Smooth muscle cell (in vitro differentiated cells): ENCODE data around the gene CRTC1. TPM values are rescaled to one million over a fixed set of nuclear protein-coding genes. Genes with fewer than 3 reads are reported as not detected.

Source experiments
- DNase-seq: peaks from one replicate; lab custom pipeline; 2025; ENCODE audit not compliant: unreplicated experiment; lab: John Stamatoyannopoulos, UW
- H2AFZ ChIP-seq: fragments of 200-600 bp; sonication (generic); 2 replicates; pipeline ENCODE4 v1.6.0; 2016; ENCODE audit warnings: antibody characterized with exemption, low read depth, mild to moderate bottlenecking
- H3F3A ChIP-seq: fragments of 200-600 bp; sonication (generic); 2 replicates; pipeline ENCODE4 v1.6.0; 2017; ENCODE audit warnings: antibody characterized with exemption, low read depth
- H3K27ac ChIP-seq: fragments of 200-600 bp; sonication (generic); 2 replicates; pipeline ENCODE4 v1.5.1; 2016; ENCODE audit warnings: low read depth, mild to moderate bottlenecking
- H3K27me3 ChIP-seq: fragments of 200-600 bp; sonication (generic); 2 replicates; pipeline ENCODE4 v1.6.1; 2016; ENCODE audit warnings: low read depth, mild to moderate bottlenecking
- H3K36me3 ChIP-seq: fragments of 200-600 bp; sonication (generic); 2 replicates; pipeline ENCODE4 v1.5.1; 2016; ENCODE audit warnings: low read depth
- H3K4me1 ChIP-seq: fragments of 200-600 bp; sonication (generic); 2 replicates; pipeline ENCODE4 v1.5.1; 2016; ENCODE audit warnings: low read depth
- H3K4me2 ChIP-seq: fragments of 200-600 bp; sonication (generic); 2 replicates; pipeline ENCODE4 v1.6.0; 2016; ENCODE audit warnings: mild to moderate bottlenecking
- H3K4me3 ChIP-seq: fragments of 200-600 bp; sonication (generic); 2 replicates; pipeline ENCODE4 v1.5.1; 2016; ENCODE audit warnings: mild to moderate bottlenecking
- H3K79me2 ChIP-seq: fragments of 200-600 bp; sonication (generic); 2 replicates; pipeline ENCODE4 v1.6.0; 2016; ENCODE audit warnings: low read depth, mild to moderate bottlenecking
- H3K9ac ChIP-seq: fragments of 200-600 bp; sonication (generic); 2 replicates; pipeline ENCODE4 v1.6.0; 2016; ENCODE audit warnings: low read depth
- H3K9me3 ChIP-seq: fragments of 200-600 bp; sonication (generic); replicated peaks from 2 replicates; pipeline ENCODE4 v1.5.1; 2016; ENCODE audit warnings: low read depth
- H4K20me1 ChIP-seq: fragments of 200-600 bp; sonication (generic); 2 replicates; pipeline ENCODE4 v1.6.0; 2016; ENCODE audit warnings: low read depth
- WGBS: methylation state at CpG from one replicate; pipeline ENCODE4 v1.1.7; 2016; ENCODE audit warnings: low lambda C conversion rate; 5-methylcytosine and 5-hydroxymethylcytosine counted together
- polyA plus RNA-seq: library from polyadenylated mRNA; unstranded; fragments of >200 nt; fragmentation: Nextera tagmentation; extraction: Ambion mirVana; gene quantifications from 2 replicates; pipeline ENCODE4 v1.2.1, GENCODE V29; 2016
- total RNA-seq: library from RNA; depleted of rRNA; stranded (reverse); fragments of >200 nt; gene quantifications from 2 replicates; pipeline ENCODE4 v1.2.3, GENCODE V29; 2014
- TF ChIP-seq, protein P1 (sequence below): fragments of 200-600 bp; sonication (generic); IDR thresholded peaks from 2 replicates; pipeline ENCODE4 v1.5.1; 2017; ENCODE audit warnings: borderline replicate concordance, mild to moderate bottlenecking, antibody characterized with exemption; ENCODE audit not compliant: insufficient read depth, poor library complexity, severe bottlenecking

Gene CRTC1
- total and polyA plus RNA-seq, 2 experiments from 2014 or later = 1.6 to 3.1 TPM

- no peak overlapping the region for H3K9ac ChIP-seq
- H3K4me3 ChIP-seq = no peak overlapping the region
- H3K27me3 ChIP-seq = no peaks in the 10 kb centered on the region
- no peaks in the 10 kb centered on the region for H3F3A ChIP-seq
- peaks cover 3% of the 10 kb centered on the region for H4K20me1 ChIP-seq
- H3K4me1 ChIP-seq = peaks cover 5% of the 10 kb centered on the region
- TF ChIP-seq, protein P1, sequence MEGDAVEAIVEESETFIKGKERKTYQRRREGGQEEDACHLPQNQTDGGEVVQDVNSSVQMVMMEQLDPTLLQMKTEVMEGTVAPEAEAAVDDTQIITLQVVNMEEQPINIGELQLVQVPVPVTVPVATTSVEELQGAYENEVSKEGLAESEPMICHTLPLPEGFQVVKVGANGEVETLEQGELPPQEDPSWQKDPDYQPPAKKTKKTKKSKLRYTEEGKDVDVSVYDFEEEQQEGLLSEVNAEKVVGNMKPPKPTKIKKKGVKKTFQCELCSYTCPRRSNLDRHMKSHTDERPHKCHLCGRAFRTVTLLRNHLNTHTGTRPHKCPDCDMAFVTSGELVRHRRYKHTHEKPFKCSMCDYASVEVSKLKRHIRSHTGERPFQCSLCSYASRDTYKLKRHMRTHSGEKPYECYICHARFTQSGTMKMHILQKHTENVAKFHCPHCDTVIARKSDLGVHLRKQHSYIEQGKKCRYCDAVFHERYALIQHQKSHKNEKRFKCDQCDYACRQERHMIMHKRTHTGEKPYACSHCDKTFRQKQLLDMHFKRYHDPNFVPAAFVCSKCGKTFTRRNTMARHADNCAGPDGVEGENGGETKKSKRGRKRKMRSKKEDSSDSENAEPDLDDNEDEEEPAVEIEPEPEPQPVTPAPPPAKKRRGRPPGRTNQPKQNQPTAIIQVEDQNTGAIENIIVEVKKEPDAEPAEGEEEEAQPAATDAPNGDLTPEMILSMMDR = no peak
- H2AFZ ChIP-seq = no peak overlapping the region
- no peaks in the 10 kb centered on the region for H3K9me3 ChIP-seq
- no peaks in the 10 kb centered on the region for H3K79me2 ChIP-seq
- H3K4me2 ChIP-seq = no peak overlapping the region
- no peak for DNase-seq
- WGBS = 91% methylated on average over 19 of the region's 19 CpGs
- no peaks in the 10 kb centered on the region for H3K36me3 ChIP-seq
- H3K27ac ChIP-seq = no peak overlapping the region
Observed at GRCh38 chr19:18750295-18750970, 67.0 kb downstream of the CRTC1 start.

GRCh38 chr19:18751571-18751970 lies 68.1 kb downstream of the CRTC1 start:
- H3K9me3 ChIP-seq = no peaks in the 10 kb centered on the region
- no peaks in the 10 kb centered on the region for H3K36me3 ChIP-seq
- H3K27ac ChIP-seq = no peak overlapping the region
- no peak for DNase-seq
- H3K79me2 ChIP-seq = no peaks in the 10 kb centered on the region
- no peaks in the 10 kb centered on the region for H3K27me3 ChIP-seq
- no peak overlapping the region for H2AFZ ChIP-seq
- H3F3A ChIP-seq = no peaks in the 10 kb centered on the region
- no peak overlapping the region for H3K4me2 ChIP-seq
- no peak overlapping the region for H3K9ac ChIP-seq
- TF ChIP-seq, protein P1 = no peak
- H3K4me1 ChIP-seq = peaks cover 5% of the 10 kb centered on the region
- no peaks in the 10 kb centered on the region for H4K20me1 ChIP-seq
- no peak overlapping the region for H3K4me3 ChIP-seq
- 93% methylated on average over 10 of the region's 10 CpGs for WGBS

GRCh38 chr19:18754501-18754900 lies 71.0 kb downstream of the CRTC1 start:
- H3K27ac ChIP-seq = no peak overlapping the region
- H3K9me3 ChIP-seq = no peaks in the 10 kb centered on the region
- 86% methylated on average over 4 of the region's 4 CpGs for WGBS
- H3K27me3 ChIP-seq = no peaks in the 10 kb centered on the region
- H2AFZ ChIP-seq = no peak overlapping the region
- H3F3A ChIP-seq = no peaks in the 10 kb centered on the region
- TF ChIP-seq, protein P1 = no peak
- no peak overlapping the region for H3K9ac ChIP-seq
- H4K20me1 ChIP-seq = no peaks in the 10 kb centered on the region
- H3K4me3 ChIP-seq = no peak overlapping the region
- H3K4me2 ChIP-seq = no peak overlapping the region
- DNase-seq = no peak
- H3K4me1 ChIP-seq = peaks cover 1% of the 10 kb centered on the region
- no peaks in the 10 kb centered on the region for H3K36me3 ChIP-seq
- no peaks in the 10 kb centered on the region for H3K79me2 ChIP-seq

DNA sequence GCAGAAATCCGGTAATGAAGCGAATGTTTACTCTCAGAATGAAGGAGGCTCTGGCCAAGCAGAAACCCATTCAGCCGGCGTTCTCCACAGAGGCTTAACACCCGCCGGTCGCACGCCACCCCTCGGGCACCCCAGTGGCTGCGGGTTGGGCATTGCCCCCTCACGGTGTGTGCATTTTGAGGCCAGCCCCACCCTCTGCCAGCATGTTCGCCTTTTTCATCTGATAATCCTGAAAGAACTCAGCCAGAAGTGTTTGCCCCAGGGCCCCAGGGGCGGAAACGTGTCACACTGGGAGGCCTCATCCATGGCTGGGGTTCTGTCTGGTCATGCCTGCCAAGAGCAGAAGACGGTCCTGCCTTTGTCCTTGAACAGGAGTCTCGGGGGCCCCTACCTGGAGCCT lies 73.4 kb downstream of the CRTC1 start:
- Histone ChIP-seq H4K20me1 (no peaks in the 10 kb centered on the region), H3F3A (no peaks in the 10 kb centered on the region), H3K4me2 (no peak overlapping the region), H3K27me3 (no peaks in the 10 kb centered on the region), H3K27ac (peak overlapping the region; percentile 63), H3K9ac (no peak overlapping the region), H3K79me2 (no peaks in the 10 kb centered on the region), H3K4me3 (no peak overlapping the region), H3K9me3 (no peaks in the 10 kb centered on the region), H2AFZ (no peak overlapping the region), H3K4me1 (no peaks in the 10 kb centered on the region), H3K36me3 (no peaks in the 10 kb centered on the region)
- TF ChIP-seq, protein P1 = no peak
- 59% methylated on average over 16 of the region's 16 CpGs for WGBS
- DNase-seq = no peak
